Left cardiac atrium (tissue), 4 donors: Measurements from ENCODE around the gene SPINT1. TPM values are rescaled to one million over a fixed set of nuclear protein-coding genes. Genes with fewer than 3 reads are reported as not detected.
"Not testable (repeated sequence)": the region's sequence is repeated elsewhere in the genome, so short reads cannot be mapped to it uniquely, and the experiment has no call there.

Experiments used
- ATAC-seq, 2 donors: fragments of 200-7000 bp; cut with Tn5 transposase; one replicate each; pipeline ENCODE4 v1.9.1; 2020; ENCODE audit warnings: mild to moderate bottlenecking in 2 of 2, moderate library complexity in 2 of 2
- DNase-seq: peaks from one replicate; pipeline ENCODE4 v3.0.0-alpha.2; 2020
- intact Hi-C, 2 donors: fragments of 100-400 bp; cut with DNase I; formaldehyde crosslinking; loops; one replicate each; pipeline versions ENCODE4 v1.14.1 to v1.15.1; 2022 to 2023
- total RNA-seq, 2 donors: library from RNA; stranded (reverse); fragmentation: NEBNext Ultra II Directional; extraction: Animal tissue kit (Norgen Biotek cat#: 25700); gene quantifications; one replicate each; pipeline ENCODE4 v1.2.1, GENCODE V29; 2021
- donor health status: DM: no; HTN: yes; CAD: no.
- donor health status: DM: no; HTN: yes; CAD: no; lungs with severe emphysema.
- donor health status: DM: yes; HTN: yes; CAD: no.
- donor health status: Dilated cardiomyopathy.

SPINT1 gene
- total RNA-seq, 2 donors from 2014 or later, result 1.3 to 1.4 TPM

DNA sequence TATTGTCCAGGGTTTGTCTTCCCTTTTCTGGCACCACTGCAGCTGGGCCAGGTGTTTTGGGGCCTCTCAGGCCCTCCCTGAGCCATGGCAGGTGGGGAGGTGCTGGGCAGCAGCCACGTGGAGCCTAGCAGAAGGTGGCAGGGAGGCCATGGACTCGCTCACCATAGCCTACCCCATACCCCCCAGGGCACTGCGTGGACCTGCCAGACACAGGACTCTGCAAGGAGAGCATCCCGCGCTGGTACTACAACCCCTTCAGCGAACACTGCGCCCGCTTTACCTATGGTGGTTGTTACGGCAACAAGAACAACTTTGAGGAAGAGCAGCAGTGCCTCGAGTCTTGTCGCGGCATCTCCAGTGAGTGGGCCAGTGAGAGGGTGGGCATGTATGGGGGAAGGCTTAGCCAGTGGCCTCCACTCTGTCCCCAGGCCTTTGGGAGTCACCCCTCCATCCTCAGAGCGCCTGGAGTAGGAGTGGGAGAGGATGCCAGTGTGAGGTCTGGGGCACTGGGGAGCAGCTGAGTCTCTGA is 11.9 kb downstream of the SPINT1 start:
- DNase-seq (no peak), ATAC-seq (no peak)
- intact Hi-C loops, result loop anchor here in 1 of 2 donors (2.0 kb wide), 1 partner anchor 37 kb away; no protein-coding TSS in a partner anchor

DNA sequence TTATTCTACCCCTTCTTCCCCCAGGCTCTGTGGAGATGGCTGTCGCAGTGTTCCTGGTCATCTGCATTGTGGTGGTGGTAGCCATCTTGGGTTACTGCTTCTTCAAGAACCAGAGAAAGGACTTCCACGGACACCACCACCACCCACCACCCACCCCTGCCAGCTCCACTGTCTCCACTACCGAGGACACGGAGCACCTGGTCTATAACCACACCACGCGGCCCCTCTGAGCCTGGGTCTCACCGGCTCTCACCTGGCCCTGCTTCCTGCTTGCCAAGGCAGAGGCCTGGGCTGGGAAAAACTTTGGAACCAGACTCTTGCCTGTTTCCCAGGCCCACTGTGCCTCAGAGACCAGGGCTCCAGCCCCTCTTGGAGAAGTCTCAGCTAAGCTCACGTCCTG is 12.9 kb downstream of the SPINT1 start:
- intact Hi-C loops, result loop anchor here in 1 of 2 donors (2.0 kb wide), 1 partner anchor 36 kb away; no protein-coding TSS in a partner anchor
- DNase-seq, result no peak
- ATAC-seq, result no peak

GRCh38 chr15:40857601-40858341 is 13.9 kb downstream of the SPINT1 start:
- ATAC-seq, result peak; percentile 86 to 87
- peak; percentile 70 for DNase-seq
- intact Hi-C loops, result loop anchor here in 1 of 2 donors (2.0 kb wide), 1 partner anchor 35 kb away; no protein-coding TSS in a partner anchor

DNA sequence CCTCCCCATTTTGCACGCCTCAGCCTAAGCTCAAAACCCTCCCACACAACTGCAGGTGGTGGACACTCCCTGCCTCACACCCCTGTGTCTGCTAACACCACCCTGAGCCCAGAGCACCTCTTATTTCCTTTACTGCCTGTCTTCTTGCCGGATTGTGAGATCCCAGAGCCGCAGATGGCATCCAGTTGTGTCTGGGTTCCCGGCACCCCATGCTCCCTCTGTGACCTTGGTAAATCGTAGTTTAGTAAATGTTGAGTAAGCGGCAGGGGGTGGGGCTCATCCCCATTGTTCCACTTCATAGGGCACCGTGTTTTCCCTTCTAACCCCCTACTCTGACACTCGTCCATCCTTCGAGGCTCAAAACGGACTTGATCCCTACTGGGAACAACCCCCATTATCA is 14.9 kb downstream of the SPINT1 start:
- intact Hi-C loops, result no loop called here
- DNase-seq, result no peak

GRCh38 chr15:40859206-40859851 is 15.5 kb downstream of the SPINT1 start:
- peak; percentile 60 to 65 for ATAC-seq
- intact Hi-C loops, result no loop called here
- peak; percentile 73 for DNase-seq

More for the DNA sequence above, 14.9 kb downstream of the SPINT1 start:
- no peak for ATAC-seq

GRCh38 chr15:40861147-40861546 is 17.3 kb downstream of the SPINT1 start:
- intact Hi-C loops, ATAC-seq, DNase-seq: not testable (repeated sequence)

- DNase-seq, result no peak
- no peak for ATAC-seq
- intact Hi-C loops, result no loop called here
Measured at GRCh38 chr15:40863660-40864270, 19.9 kb downstream of the SPINT1 start.

DNA sequence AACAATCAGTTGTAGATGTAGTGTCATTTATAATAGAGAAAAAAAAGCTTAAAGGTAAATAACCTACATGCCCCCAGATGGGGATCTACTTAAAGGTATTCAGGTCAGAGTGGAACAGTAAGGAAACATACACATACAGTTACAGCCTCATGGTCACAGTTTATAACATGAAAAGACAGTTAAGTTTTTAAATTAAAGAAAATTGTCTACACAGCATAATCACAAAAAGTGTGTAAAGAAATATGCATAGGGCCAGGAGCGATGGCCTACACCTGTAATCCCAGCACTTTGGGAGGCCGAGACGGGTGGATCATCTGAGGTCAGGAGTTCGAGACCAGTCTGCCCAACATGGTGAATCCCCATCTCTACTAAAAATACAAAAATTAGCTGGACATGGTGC is 23.4 kb downstream of the SPINT1 start:
- intact Hi-C loops, result no loop called here

DNA sequence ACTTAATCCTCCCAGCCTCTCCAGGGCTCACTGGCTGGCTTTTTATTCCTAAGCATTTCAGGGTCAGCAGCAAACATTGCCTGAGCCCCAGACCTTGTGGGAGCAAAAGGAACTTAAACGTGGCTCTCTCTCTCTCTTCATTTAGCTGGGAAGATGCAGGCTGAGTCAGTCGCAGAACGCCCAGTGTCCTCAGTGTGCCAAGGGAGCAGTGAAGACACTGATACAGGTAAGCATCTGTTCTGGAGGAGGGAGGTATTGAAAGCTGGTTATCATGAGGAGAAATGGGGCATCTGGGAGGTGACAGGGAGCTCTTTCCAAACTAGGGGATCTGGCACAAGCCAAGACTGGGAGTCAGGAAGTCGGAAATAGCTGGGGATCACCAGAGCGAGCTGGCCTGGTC is 25.8 kb downstream of the SPINT1 start:
- intact Hi-C loops, result no loop called here
- DNase-seq (no peak), ATAC-seq (no peak)

More for the DNA sequence above, 23.4 kb downstream of the SPINT1 start:
- ATAC-seq (no peak), DNase-seq (no peak)

GRCh38 chr15:40870716-40871115 is 26.9 kb downstream of the SPINT1 start:
- DNase-seq (no peak), ATAC-seq (peak in 1 of 2 donors; percentile 13)
- intact Hi-C loops, result no loop called here

- intact Hi-C loops, result no loop called here
- ATAC-seq, result no peak
- DNase-seq, result no peak
Measured at GRCh38 chr15:40871749-40872617, 28.1 kb downstream of the SPINT1 start.

DNA sequence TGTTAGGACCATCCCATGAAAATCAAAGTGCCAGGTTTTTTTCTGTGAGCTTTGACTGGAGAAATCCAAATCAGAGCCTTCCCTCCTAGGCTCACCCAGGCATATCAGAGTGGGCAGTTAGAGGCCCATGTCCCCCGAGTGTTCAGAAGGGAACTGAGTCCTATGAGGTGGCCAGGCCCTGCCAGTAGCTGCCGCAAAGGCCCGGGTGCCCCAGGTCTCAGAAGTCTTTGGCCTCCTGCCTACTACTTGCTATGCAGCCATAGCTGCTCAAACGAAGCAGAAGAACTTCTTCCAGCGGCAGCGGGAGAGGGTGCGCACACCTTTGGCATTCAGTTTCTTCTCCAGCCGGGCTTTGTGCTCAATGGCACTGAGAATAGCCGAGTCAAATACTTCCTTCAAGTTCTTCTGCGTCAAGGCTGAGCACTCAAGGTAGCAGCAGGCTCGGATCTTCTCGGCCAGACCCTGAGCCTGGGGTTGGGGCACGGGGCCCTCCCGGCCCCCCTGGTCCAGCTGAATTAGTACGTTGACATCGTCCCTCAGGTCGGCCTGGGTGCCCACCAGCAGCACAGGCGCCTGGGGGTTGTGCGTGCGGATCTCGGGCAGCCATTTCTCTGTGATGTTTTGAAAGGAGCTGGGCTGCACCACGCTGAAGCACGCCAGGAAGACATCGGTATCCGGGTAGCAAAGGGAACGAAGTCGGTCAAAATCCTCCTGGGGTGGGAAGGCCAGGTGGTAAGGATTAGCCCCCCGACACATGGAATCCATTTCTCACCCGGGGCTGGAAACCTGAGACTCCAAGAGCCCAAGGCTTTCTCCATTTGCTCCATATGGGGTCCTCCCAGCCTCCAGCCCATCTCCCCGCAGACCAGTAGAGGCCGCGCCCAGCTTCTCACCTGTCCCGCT is 29.2 kb downstream of the SPINT1 start:
- ATAC-seq (no peak), DNase-seq (no peak)
- intact Hi-C loops, result no loop called here

GRCh38 chr15:40873694-40874561 is 30.1 kb downstream of the SPINT1 start, which contains the start of gene RHOV:
Gene RHOV, minus strand, starts transcription at chr15:40874234. Its CDS starts 95 bp downstream, at chr15:40874139.
- ATAC-seq (peak; percentile 86 to 95), DNase-seq (peak; percentile 66)
- intact Hi-C loops, result no loop called here

DNA sequence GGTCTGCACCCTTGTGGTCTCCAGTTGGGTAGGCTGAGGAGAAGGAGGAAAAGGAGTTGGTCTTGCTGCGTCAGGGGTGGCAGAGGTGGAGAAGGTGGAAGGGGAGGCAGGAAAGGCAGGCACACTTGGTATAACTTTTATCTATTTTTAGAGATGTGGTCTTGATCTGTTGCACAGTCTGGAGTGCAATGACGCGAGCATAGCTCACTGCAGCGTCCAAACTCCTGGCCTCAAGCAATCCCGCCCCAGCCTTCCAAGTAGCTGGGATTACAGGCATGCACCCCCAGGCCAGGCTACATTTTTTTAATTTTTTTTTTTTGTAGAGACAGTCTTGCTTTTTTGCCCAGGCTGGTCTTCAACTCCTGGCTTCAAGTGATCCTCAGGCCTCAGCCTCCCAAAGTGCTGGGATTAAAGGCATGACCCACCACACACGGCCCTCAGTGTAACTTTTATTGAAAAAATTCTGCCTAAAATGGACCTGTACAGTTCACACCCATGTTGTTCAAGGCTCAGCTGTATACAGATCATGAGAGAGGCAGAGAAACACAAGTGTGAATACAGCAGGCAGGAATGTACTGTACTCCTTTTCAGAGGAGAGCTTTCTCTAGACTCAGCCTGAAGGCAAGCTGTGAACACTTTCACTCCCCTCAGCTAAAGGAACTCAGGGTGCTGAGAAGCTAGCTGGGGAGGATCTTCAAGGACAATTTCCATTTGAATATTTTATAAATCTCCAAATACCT is 32.3 kb downstream of the SPINT1 start:
- intact Hi-C loops, result no loop called here
- ATAC-seq, result no peak
- no peak for DNase-seq

- DNase-seq (no peak), ATAC-seq (no peak)
- intact Hi-C loops, result no loop called here
Measured at GRCh38 chr15:40877694-40878093, 33.8 kb downstream of the SPINT1 start.

DNA sequence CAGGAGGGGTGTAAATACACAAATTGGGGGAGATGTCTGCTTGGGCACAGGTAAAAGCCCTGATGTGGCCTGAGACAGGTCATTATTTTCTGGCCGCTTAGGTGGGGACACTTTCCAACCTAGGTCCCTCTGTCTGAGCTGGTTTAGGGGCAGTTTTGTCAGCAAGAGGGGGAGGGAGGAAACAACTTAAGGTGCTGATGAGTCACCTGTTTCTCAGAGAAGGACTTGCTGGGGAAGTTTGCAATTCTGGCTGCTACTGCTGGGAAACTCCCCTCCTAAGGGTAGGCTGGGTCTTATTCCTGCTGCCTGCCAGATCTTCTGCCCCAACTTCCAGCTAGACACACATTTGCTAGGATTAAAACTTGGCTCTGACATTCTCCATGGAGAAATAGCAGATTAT is 34.9 kb downstream of the SPINT1 start:
- intact Hi-C loops, result no loop called here
- DNase-seq (no peak), ATAC-seq (no peak)
